K562 (cell line): Measurements from ENCODE around the gene VPS16. TPM values are rescaled to one million over a fixed set of nuclear protein-coding genes. Genes with fewer than 3 reads are reported as not detected.

Experiments
- ATAC-seq: fragments of 200-7000 bp; cut with Tn5 transposase; 3 replicates; pipeline ENCODE4 v1.9.1; 2020; ENCODE audit warnings: moderate library complexity
- BruUV-seq: library from RNA; stranded (reverse); fragments of 400-500 nt; replicated peaks from 2 replicates; lab custom pipeline; 2021; lab: Mats Ljungman, UMichigan
- CTCF ChIA-PET: fragments of 300-600 bp; formaldehyde crosslinking; extraction: SDS; loops from one replicate; lab custom pipeline; 2021; ENCODE audit warnings: low intra/inter-chr PET ratio; lab: Yijun Ruan, JAX
- POLR2A ChIA-PET: fragments of 300-600, 350-650 bp; sonication (Branson Sonifier 250); formaldehyde crosslinking; extraction: SDS; loops from one replicate; lab custom pipeline; 2021; ENCODE audit warnings: antibody characterized with exemption, inconsistent platforms; lab: Yijun Ruan, JAX
- DNase-seq, 4 experiments: peaks; one replicate each; pipeline versions ENCODE4 v3.0.0 to v3.0.0-alpha.2; 2011 to 2018; ENCODE audit warnings: low spot score in 3 of 4, mixed read lengths in 3 of 4; ENCODE audit errors: extremely low read depth in 1 of 4
- FAIRE-seq: peaks from 2 replicates; lab custom pipeline; 2011; peaks lifted over from hg19 to GRCh38; lab: Jason Lieb, UNC
- H2AFZ ChIP-seq: 2 replicates; pipeline ENCODE4 v1.6.0; 2011; ENCODE audit warnings: low read depth, low read length, control low read depth, inconsistent platforms
- H3K27ac ChIP-seq: fragments of 200-600 bp; 3 replicates; pipeline ENCODE4 v1.8.0; 2011; ENCODE audit warnings: low read depth, mild to moderate bottlenecking, control low read depth, inconsistent platforms, low read length, moderate library complexity, mixed read lengths; ENCODE audit errors: extremely low read depth
- H3K27me3 ChIP-seq, 2 experiments: fragments of 300-600 bp in 1 of 2; 2 replicates in 1 of 2; 3 replicates in 1 of 2; pipeline versions ENCODE4 v1.6.0 to v1.8.0; 2011; ENCODE audit warnings: inconsistent platforms in 2 of 2, low read length in 2 of 2, mild to moderate bottlenecking in 1 of 2, mixed read lengths in 1 of 2, moderate library complexity in 1 of 2; ENCODE audit not compliant: control insufficient read depth in 2 of 2, insufficient read depth in 2 of 2
- H3K36me3 ChIP-seq: fragments of 300-600 bp; 3 replicates; pipeline ENCODE4 v1.8.0; 2011; ENCODE audit warnings: mild to moderate bottlenecking, low read length, inconsistent platforms; ENCODE audit not compliant: control insufficient read depth, insufficient read depth
- H3K4me1 ChIP-seq, 2 experiments: fragments of 200-600 bp in 1 of 2; replicated peaks in 1 of 2; 2 replicates in 1 of 2; 3 replicates in 1 of 2; pipeline versions ENCODE4 v1.5.1 to v1.8.0; 2011; ENCODE audit warnings: inconsistent platforms in 2 of 2, low read length in 2 of 2, mild to moderate bottlenecking in 1 of 2, mixed read lengths in 1 of 2, moderate library complexity in 1 of 2; ENCODE audit not compliant: control insufficient read depth in 2 of 2, insufficient read depth in 2 of 2
- H3K4me2 ChIP-seq: 2 replicates; pipeline ENCODE4 v1.6.1; 2011; ENCODE audit warnings: low read length, control low read depth, inconsistent platforms, mixed read lengths; ENCODE audit not compliant: insufficient read depth
- H3K4me3 ChIP-seq: fragments of 200-600 bp; sonication (generic), shearing (Covaris generic); 2 replicates; pipeline ENCODE4 v1.5.1; 2016; ENCODE audit warnings: control low read depth, inconsistent platforms
- H3K79me2 ChIP-seq: fragments of 200-600 bp; 3 replicates; pipeline ENCODE4 v1.8.0; 2011; ENCODE audit warnings: low read length, inconsistent platforms; ENCODE audit not compliant: control insufficient read depth, insufficient read depth
- H3K9ac ChIP-seq, 2 experiments: 2 replicates each; pipeline versions ENCODE4 v1.6.0 to v1.6.1; 2011; ENCODE audit warnings: low read depth in 2 of 2, low read length in 2 of 2, control low read depth in 1 of 2, inconsistent platforms in 1 of 2, mild to moderate bottlenecking in 1 of 2, mixed read lengths in 1 of 2; ENCODE audit not compliant: insufficient read depth in 1 of 2
- H3K9me1 ChIP-seq: one replicate; pipeline ENCODE4 v1.6.0; 2011; ENCODE audit warnings: inconsistent platforms, mild to moderate bottlenecking, low read length, moderate library complexity; ENCODE audit not compliant: control insufficient read depth, insufficient read depth
- H3K9me3 ChIP-seq: replicated peaks from 2 replicates; pipeline ENCODE4 v1.5.1; 2011; ENCODE audit warnings: low read depth, low read length, inconsistent platforms; ENCODE audit not compliant: control insufficient read depth, insufficient read depth
- H4K20me1 ChIP-seq: replicated peaks from 2 replicates; pipeline ENCODE4 v1.6.1; 2011; ENCODE audit warnings: low read length, inconsistent platforms, mixed read lengths; ENCODE audit not compliant: control insufficient read depth, insufficient read depth
- BCL6 ChIP-seq: fragments of 250-450 bp; sonication (Bioruptor Pico); IDR thresholded peaks from 2 replicates; pipeline ENCODE4 v1.4.0; 2020
- C11orf30 ChIP-seq: fragments of 450-650 bp; IDR thresholded peaks from 2 replicates; pipeline ENCODE4 v1.6.1; 2016; ENCODE audit warnings: low read depth, mild to moderate bottlenecking
- HDAC1 ChIP-seq, 2 experiments: fragments of 450-650 bp; IDR thresholded peaks; 2 replicates each; pipeline ENCODE4 v1.6.1; 2016 to 2017; ENCODE audit warnings: inconsistent platforms in 1 of 2, mild to moderate bottlenecking in 1 of 2, moderate library complexity in 1 of 2
- MTF1 ChIP-seq: fragments of 250-450 bp; sonication (Bioruptor Pico); IDR thresholded peaks from 2 replicates; pipeline ENCODE4 v1.9.0; 2021; ENCODE audit warnings: moderate library complexity, mild to moderate bottlenecking, inconsistent platforms, borderline replicate concordance
- SRSF7 ChIP-seq: fragments of 200-400 bp; formaldehyde crosslinking; optimal IDR thresholded peaks from 2 replicates; pipeline ENCODE3; 2017; ENCODE audit warnings: mild to moderate bottlenecking, low read depth, low read length
- U2AF1 ChIP-seq: fragments of 200-400 bp; formaldehyde crosslinking; optimal IDR thresholded peaks from 2 replicates; pipeline ENCODE3; 2017; ENCODE audit warnings: mild to moderate bottlenecking, low read depth, low read length, moderate library complexity
- WGBS: fragments of 100-300 bp; shearing (Covaris generic); methylation state at CpG from one replicate; pipeline ENCODE4 v1.1.6; 2016; ENCODE audit warnings: low coverage, mixed read lengths; ENCODE audit not compliant: insufficient coverage; ENCODE audit errors: missing lambda C conversion rate; 5-methylcytosine and 5-hydroxymethylcytosine counted together
- in situ Hi-C: fragments of 300-500 bp; cut with MboI; formaldehyde crosslinking; loops from 4 replicates; pipeline ENCODE4 v1.15.0; 2018; ENCODE audit warnings: inconsistent platforms, mixed read lengths
- intact Hi-C: fragments of 100-400 bp; cut with micrococcal nuclease; formaldehyde crosslinking; loops from 2 replicates; pipeline ENCODE4 v1.14.2; 2022
- polyA plus RNA-seq, 8 experiments: library from polyadenylated mRNA; depleted of rRNA in 4 of 8; stranded (reverse) in 5 of 8; unstranded in 3 of 8; fragments of >200 nt; fragmentation: Nextera tagmentation in 2 of 8; fragmentation: Illumina TruSeq in 1 of 8; extraction: Ambion mirVana in 2 of 8; extraction: Trizol in 1 of 8; gene quantifications; 2 replicates each; pipeline versions ENCODE4 v1.2.1 to v1.2.3, GENCODE V29; 2011 to 2014; ENCODE audit warnings: inconsistent platforms in 1 of 8, missing spikeins in 1 of 8
- total RNA-seq, 7 experiments: library from RNA; depleted of rRNA in 6 of 7; stranded (reverse); fragments of >200 nt in 6 of 7; fragmentation: Illumina TruSeq in 2 of 7; extraction: Trizol in 2 of 7; gene quantifications; 2 replicates each; pipeline versions ENCODE4 v1.2.1 to v1.2.3, GENCODE V29; 2011 to 2021; ENCODE audit warnings: low replicate concordance in 1 of 7
- TF ChIP-seq, protein P1 (sequence below): sonication (generic); formaldehyde crosslinking; IDR thresholded peaks from 2 replicates; pipeline ENCODE4 v1.8.0; 2022; ENCODE audit warnings: mild to moderate bottlenecking, missing genetic modification reagents
- TF ChIP-seq, protein P2 (sequence below), 2 experiments: fragments of 450-650 bp; IDR thresholded peaks; 2 replicates each; pipeline ENCODE4 v1.6.1; 2016; ENCODE audit warnings: mild to moderate bottlenecking in 2 of 2, borderline replicate concordance in 1 of 2, low read depth in 1 of 2, moderate library complexity in 1 of 2
- TF ChIP-seq, protein P3 (sequence below): sonication (generic); formaldehyde crosslinking; IDR thresholded peaks from 2 replicates; pipeline ENCODE4 v1.9.0; 2022; ENCODE audit warnings: mild to moderate bottlenecking, missing genetic modification reagents

VPS16 gene
- total and polyA plus RNA-seq, 9 of the 15 experiments (the other 6 are each of a cell fraction or from before 2014, with no cell fraction given), result 6.8 to 24.7 (median 14.0) TPM

DNA sequence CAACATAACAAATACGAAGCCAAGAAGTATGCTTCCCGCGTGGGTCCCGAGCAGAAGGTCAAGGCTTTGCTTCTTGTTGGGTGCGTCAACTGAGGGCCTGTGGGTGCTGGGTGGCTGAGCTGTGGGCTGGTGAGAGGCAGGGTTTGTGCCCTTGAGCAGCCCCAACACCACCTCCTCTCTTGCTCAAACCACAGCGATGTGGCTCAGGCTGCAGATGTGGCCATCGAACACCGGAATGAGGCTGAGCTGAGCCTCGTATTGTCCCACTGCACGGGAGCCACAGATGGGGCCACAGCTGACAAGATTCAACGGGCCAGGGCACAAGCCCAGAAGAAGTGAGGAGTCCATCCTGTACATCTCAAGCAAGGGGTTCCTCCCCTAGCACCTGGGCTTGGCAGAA is 25.7 kb downstream of the VPS16 start (continued):
- TF ChIP-seq, protein P1, sequence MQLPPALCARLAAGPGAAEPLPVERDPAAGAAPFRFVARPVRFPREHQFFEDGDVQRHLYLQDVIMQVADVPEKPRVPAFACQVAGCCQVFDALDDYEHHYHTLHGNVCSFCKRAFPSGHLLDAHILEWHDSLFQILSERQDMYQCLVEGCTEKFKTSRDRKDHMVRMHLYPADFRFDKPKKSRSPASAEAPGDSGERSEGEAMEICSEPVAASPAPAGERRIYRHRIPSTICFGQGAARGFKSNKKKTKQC, result no peak
- TF ChIP-seq U2AF1, result no peak
- no peak for TF ChIP-seq MTF1

DNA sequence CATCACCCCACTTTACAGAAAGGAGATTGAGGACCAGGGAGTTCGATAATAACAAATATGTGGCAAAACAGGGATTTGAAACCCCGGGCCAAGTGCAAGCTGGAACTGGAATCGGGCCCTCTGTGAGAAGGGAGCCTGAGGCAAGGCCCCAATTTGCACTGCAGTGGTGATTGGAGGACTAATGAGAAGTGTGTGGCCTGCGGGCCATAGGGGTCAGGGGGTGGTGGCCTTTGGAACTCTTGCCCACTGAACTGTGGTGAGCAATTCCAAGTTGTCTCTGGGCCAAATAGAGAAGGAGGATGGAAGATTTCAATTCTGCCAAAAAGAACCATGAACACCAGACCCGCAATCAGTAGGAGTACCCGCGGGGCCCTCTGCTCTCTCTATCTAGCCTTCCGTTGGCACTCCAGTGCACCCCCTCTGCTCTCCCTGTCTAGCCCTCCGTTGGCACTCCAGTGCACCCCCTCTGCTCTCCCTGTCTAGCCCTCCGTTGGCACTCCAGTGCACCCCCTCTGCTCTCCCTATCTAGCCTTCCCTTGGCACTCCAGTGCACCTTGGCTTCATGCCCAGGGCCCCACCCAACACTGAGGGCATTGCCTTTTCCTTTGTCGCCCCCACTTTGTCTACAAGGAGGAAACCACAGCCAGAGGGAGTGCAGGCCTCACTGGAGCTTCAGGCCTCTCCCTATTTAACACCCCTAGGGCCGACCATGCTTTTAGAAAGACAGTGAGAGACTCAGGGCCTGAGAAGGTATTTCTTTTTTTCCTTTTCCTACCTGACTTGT is 26.7 kb downstream of the VPS16 start:
- WGBS, result 63% methylated on average over 8 of the region's 12 CpGs
- Histone ChIP-seq H3K27me3 (no peaks in the 10 kb centered on the region; a peak in 1 of 5 replicates), H3K79me2 (no peaks in the 10 kb centered on the region; the same call in 2 of the 3 replicates), H2AFZ (no peak overlapping the region), H3K4me2 (no peak overlapping the region), H3K27ac (no peak overlapping the region), H3K9ac (no peak overlapping the region), H4K20me1 (no peaks in the 10 kb centered on the region), H3K4me3 (no peak overlapping the region), H3K9me3 (no peaks in the 10 kb centered on the region), H3K36me3 (0 out of 3 replicates have a peak, but pooled peaks cover 2% of the 10 kb centered on the region), H3K4me1 (peaks cover 16 to 20% of the 10 kb centered on the region in 2 experiments; a peak in 4 of 5 replicates), H3K9me1 (peaks cover 2% of the 10 kb centered on the region)
- no TSS peak for BruUV-seq
- FAIRE-seq (no peak), ATAC-seq (no peak), DNase-seq (no peak)
- in situ Hi-C loops (no loop called here), intact Hi-C loops (no loop called here)
- CTCF ChIA-PET, result no interaction called here
- POLR2A ChIA-PET, result interaction anchor here (0.6 to 1.1 kb wide), 3 partner anchors 9 to 260 kb away, joined by 3 to 6 read pairs (median 4); no protein-coding TSS in a partner anchor
- no peak for TF ChIP-seq C11orf30
- TF ChIP-seq BCL6, result no peak
- TF ChIP-seq, protein P2, sequence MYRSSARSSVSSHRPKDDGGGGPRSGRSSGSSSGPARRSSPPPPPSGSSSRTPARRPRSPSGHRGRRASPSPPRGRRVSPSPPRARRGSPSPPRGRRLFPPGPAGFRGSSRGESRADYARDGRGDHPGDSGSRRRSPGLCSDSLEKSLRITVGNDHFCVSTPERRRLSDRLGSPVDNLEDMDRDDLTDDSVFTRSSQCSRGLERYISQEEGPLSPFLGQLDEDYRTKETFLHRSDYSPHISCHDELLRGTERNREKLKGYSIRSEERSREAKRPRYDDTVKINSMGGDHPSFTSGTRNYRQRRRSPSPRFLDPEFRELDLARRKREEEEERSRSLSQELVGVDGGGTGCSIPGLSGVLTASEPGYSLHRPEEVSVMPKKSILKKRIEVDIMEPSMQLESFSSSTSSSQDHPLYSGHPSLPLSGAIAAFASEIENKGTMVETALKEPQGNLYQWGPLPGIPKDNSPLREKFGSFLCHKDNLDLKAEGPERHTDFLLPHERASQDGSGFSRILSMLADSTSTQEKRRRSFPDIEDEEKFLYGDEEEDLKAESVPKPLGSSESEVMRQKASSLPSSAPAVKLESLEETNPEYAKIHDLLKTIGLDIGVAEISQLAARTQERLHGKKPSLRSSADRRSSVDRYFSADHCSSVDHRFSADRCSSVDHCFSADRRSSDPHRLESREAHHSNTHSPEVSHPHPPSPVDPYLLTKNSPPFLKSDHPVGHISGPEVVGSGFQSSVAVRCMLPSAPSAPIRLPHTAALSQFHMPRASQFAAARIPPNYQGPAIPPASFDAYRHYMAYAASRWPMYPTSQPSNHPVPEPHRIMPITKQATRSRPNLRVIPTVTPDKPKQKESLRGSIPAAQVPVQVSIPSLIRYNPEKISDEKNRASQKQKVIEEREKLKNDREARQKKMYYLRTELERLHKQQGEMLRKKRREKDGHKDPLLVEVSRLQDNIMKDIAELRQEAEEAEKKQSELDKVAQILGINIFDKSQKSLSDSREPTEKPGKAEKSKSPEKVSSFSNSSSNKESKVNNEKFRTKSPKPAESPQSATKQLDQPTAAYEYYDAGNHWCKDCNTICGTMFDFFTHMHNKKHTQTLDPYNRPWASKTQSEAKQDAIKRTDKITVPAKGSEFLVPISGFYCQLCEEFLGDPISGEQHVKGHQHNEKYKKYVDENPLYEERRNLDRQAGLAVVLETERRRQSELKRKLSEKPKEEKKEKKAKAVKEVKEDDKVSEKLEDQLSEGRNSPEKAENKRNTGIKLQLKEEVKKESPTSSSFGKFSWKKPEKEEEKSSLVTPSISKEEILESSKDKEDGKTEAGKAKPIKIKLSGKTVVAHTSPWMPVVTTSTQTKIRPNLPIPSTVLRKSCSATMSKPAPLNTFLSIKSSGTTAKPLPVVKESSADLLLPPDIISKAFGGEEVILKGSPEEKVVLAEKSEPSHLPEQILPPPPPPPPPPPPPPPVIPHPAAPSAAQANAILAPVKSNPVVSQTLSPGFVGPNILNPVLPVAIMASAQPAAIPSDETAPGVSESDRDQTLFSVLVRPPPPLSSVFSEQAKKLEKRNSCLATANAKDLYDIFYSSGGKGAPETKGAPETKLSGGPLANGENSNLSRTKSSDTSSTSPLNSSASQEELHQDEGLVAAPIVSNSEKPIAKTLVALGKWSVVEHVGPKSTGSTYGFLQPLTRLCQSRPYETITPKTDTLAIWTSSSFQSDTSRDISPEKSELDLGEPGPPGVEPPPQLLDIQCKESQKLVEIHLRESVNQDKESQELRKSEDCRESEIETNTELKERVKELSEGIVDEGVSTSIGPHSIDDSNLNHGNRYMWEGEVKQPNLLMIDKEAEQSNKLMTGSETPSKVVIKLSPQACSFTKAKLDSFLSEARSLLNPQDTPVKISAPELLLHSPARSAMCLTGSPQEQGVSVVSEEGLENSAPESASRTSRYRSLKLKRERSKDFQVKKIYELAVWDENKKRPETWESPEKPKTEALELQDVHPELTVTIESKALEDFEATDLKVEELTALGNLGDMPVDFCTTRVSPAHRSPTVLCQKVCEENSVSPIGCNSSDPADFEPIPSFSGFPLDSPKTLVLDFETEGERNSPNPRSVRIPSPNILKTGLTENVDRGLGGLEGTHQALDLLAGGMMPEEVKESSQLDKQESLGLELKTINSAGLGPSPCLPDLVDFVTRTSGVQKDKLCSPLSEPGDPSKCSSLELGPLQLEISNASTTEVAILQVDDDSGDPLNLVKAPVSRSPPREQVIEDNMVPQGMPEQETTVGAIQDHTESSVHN (IDR thresholded peaks at IDR 0.05; ENCODE audit: borderline replicate concordance in 1 of 2, low read depth in 1 of 2), result no peak
- TF ChIP-seq SRSF7, result no peak
- TF ChIP-seq, protein P3, sequence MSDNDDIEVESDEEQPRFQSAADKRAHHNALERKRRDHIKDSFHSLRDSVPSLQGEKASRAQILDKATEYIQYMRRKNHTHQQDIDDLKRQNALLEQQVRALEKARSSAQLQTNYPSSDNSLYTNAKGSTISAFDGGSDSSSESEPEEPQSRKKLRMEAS, result no peak
- no peak for TF ChIP-seq HDAC1 (IDR thresholded peaks at IDR 0.05)
